Measurements from ENCODE around the gene UTP14A.
"Not testable (repeated sequence)": the region's sequence is repeated elsewhere in the genome, so short reads cannot be mapped to it uniquely, and the experiment has no call there.

Gene UTP14A, protein sequence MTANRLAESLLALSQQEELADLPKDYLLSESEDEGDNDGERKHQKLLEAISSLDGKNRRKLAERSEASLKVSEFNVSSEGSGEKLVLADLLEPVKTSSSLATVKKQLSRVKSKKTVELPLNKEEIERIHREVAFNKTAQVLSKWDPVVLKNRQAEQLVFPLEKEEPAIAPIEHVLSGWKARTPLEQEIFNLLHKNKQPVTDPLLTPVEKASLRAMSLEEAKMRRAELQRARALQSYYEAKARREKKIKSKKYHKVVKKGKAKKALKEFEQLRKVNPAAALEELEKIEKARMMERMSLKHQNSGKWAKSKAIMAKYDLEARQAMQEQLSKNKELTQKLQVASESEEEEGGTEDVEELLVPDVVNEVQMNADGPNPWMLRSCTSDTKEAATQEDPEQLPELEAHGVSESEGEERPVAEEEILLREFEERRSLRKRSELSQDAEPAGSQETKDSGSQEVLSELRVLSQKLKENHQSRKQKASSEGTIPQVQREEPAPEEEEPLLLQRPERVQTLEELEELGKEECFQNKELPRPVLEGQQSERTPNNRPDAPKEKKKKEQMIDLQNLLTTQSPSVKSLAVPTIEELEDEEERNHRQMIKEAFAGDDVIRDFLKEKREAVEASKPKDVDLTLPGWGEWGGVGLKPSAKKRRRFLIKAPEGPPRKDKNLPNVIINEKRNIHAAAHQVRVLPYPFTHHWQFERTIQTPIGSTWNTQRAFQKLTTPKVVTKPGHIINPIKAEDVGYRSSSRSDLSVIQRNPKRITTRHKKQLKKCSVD

GRCh38 chrX:129905787-129906580, at the start of gene UTP14A:
UTP14A (plus strand) TSS chrX:129906164; CDS start chrX:129906211, 47 bp downstream.
- peak; percentile 80 for DNase-seq

GRCh38 chrX:129859134-129859533, 46.8 kb upstream of the UTP14A start:
- DNase-seq: not testable (repeated sequence)

DNA sequence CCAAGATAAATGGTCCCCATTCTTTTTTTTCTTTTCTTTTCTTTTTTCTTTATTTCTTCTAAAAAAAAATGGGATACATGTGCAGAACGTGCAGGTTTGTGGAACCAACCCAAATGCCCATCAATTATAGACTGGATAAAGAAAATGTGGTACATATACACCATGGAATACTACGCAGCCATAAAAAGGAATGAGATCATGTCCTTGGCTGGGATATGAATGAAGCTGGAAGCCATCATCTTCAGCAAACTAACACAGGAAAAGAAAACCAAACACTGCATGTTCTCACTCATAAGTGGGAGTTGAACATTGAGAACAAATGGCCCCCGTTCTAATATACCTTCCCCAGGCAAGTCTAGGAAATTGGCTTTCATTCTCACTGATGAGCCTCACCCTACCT, 39.6 kb upstream of the UTP14A start:
- not testable (repeated sequence) for DNase-seq

DNA sequence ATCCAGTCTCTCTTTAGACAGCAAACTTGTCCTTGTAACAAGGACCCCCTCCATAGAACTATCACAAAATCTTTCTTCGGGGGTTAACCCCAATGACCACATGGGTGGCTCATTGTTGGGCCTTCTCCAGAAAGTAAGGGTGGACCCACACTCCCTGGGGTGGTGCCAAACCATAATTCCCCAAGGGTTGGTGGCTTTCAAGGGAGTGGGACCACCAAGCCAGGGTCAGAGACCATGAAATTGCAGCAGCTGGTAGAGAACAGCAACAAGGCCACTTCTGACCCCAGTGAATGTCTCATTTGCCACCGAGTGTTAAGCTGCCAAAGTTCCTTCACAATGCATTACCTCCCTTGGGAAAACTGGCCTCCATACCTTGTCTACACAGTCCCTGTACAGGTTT, 33.4 kb upstream of the UTP14A start:
- no peak for DNase-seq

- DNase-seq: no peak
Measured at GRCh38 chrX:129875669-129876068, 30.3 kb upstream of the UTP14A start.

- no peak for DNase-seq
Measured at GRCh38 chrX:129876771-129877305, 29.1 kb upstream of the UTP14A start.

DNA sequence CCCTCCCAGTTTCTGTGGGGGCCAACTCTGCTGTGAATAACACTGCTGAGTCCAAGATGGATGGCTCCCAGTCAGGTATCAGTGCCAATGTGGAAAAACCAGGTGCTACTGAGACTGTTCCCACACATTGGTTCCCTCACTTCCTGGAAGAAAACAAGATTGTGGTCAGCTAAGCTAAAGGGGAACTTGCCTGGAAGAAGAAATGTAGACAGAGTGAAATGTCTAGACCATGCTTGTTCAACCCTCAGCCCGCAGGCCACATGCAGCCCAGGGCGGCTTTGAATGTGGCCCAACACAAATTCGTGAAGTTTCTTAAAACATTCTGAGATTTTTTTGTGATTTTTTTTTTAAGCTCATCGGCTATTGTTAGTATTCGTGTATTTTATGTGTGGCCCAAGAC, 28.6 kb upstream of the UTP14A start:
- DNase-seq: no peak

DNA sequence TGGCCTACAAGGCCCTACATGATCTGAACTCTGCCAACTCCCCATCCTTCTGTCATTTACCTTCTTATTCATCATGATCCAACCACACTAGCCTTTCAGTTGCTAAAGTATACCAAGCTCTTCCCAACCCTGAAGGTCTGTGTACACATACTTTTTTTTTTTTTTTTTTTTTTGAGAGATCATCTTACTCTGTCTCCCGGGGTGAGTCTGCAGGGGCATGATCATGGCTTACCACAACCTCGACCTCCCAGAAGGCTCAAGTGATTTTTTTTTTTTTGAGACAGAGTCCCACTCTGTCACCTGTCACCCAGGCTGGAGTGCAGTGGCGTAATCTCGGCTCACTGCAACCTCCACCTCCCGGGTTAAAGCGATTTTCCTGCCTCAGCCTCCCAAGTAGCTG, 5.9 kb upstream of the UTP14A start:
- no peak for DNase-seq

- no peak for DNase-seq
Measured at GRCh38 chrX:129908636-129909035, 2.7 kb downstream of the UTP14A start.

- DNase-seq: peak; percentile 0
Measured at GRCh38 chrX:129925305-129926092, 19.5 kb downstream of the UTP14A start.

- DNase-seq: no peak
Measured at GRCh38 chrX:129930941-129931410, 25.0 kb downstream of the UTP14A start.

DNA sequence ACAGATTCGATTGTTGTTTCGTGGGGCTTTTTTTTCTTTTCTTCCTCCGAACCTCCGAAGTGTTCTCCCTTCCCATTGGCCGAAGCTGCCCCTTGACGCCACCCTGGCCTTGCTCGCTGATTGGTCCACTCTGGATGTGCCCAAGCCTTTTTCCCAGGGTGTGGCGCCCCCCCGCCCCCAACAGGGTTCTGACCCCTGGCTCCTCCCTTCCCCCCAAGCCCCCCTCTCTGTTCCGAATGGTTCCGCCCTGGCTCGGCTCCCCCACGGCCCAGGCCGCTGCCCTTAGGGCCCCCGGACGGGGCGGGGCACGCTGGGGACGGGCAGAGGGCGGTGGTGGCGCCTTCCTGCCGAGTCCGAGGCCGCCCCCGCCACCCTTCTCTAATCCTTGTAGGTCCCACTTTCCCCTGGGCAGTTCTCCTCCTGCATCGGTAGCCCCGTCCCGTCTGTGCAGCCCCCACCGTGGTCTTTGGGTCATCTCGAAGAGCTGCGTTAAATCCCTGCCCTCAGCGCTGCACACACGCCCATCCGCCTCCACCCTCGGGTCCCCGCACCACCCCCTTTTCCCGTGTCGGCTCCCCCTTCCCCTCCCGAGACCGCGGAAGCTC, 25.5 kb downstream of the UTP14A start:
- no peak for DNase-seq

DNA sequence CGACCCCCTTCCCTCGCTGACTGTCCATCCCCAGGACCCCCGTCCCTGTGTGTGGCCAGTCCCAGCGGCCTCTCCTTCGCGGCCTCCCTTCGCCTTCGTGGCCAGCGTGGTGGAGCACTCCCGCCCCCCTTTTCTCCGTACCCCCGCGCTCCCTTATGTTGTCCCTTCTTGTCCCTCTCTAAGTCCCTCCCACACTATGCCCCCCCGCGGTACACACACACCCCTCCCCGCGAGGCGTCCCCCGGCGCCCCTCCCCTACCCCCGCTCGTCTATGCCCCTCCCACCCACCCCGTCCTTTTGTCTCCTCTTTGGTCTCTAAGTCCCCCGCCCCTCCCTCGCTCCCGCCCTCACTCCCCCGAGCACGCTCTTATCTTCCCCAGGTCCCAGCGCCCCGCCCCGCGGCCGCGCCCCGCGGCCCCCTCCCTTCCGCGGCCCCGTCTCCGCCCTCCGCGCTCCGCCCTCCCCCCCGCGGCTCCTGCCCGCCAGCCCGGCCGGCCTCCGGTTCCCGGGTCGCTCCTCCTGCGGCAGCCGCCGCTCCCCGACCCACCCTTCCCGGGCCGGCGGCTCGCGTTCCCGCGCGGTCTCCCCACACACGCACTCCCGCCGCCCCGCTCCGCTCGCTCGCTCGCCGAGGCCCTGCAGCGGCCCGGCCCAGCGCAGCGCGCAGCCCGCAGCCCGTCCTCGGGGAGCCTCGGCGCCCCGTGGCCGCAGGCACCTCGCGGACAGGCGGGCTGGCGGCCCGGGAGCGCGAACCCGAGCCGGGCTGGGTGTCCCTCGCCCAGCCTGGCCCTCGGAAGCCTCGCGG, 26.3 kb downstream of the UTP14A start:
- no peak for DNase-seq

- DNase-seq: no peak
Measured at GRCh38 chrX:129932821-129933321, 26.9 kb downstream of the UTP14A start.

DNA sequence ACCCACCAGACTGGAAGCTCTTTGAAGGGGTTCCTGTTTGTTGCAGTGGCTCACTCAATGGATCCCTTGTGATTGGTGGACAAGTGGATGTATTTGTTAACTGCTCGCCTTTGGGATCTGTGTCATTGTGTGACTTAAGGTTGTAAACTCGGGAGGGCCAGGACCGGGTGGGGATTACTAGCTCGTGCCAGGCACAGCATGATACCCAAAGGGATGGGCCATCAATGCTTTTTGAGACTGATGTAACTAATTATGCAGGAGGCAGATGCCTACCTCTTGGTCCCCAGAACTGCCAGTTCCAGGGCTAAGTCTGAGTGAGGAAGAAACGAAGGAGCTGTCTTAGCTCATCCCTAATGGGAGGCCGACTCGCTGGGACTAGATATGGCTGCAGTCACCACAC, 27.7 kb downstream of the UTP14A start:
- DNase-seq: no peak

DNA sequence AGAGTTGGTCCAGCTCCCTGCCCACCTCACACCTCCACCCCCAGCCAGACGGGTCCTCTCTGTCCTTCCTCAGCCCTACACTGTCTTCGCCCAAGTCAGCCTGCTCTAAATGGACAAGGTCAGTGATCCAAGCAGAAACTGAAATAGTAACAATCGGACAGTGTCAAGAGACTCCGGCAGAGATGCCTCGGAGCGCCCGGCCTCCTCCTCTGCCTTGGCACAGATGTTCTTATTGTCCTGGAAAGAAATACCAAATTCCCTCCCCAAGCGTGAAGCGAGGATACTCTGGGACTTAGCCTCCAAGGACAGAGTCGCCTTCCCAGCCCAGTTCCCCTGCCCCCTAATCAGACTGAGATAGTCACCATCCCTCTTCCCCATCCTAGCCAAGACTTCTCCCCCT, 28.5 kb downstream of the UTP14A start:
- DNase-seq: no peak

DNA sequence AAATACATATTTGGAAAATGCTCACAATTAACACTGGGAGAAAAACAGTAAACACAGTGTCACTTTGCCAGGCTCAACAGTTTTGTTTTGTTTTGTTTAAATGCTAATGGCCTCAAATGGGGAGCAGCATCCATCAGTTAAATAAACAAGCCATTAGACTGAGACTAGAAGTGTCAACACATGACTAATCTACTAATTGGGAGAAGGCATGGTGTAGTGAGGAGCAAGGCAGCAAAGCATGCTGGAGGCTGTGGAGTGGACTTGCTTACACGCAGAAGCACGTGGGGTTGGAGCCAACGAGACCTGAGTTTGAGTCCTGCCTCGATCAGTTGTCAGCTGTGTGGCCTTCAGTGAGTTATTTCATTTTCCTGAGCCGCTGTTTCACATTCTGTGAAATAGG, 29.0 kb downstream of the UTP14A start:
- no peak for DNase-seq

DNA sequence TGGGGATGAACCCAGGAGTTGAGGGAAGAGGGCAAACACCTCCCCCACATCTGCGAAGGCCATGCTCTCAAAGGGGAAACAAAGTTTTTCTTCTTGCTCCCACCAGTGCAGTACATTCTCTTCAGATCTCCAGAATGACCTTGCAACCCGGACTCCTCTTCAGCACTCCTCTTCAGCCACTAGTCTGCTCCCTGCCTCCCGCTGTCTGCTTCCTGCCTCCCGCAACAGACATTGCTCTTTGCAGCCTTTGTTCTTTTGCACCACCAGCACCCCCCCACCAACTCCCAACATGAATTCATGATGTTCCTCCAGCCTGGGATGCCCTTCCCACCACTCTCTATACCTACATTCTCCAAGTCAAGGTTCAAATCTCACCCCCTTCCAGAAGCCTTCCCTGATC, 32.1 kb downstream of the UTP14A start:
- no peak for DNase-seq

DNA sequence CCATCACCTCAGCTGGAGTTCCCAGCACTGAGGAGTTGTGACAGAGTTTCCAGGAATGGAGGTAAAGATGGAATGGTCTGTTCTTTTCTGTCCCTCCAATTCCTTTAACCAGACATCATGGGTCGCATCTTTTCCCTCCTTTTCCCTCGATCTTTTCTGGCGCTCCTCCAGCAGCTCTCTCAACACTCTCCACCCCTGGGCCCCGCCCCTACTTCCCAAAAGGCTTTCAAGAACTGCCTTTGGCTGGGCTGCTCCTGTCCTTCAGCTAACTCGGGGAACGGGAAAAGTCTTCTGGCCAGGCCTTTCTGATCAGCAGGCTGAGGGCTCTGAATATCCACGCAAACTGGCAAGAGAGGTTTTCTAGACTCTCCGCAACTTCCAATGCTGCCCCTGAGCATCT, 34.0 kb downstream of the UTP14A start:
- no peak for DNase-seq

GRCh38 chrX:129940721-129941120, 34.8 kb downstream of the UTP14A start:
- DNase-seq: no peak

- DNase-seq: no peak
Measured at GRCh38 chrX:129945131-129945530, 39.2 kb downstream of the UTP14A start.
